Prostate gland (tissue), 2 donors: Measurements from ENCODE around the gene SYT2.
"Not testable (repeated sequence)": the region's sequence is repeated elsewhere in the genome, so short reads cannot be mapped to it uniquely, and the experiment has no call there.

ENCODE experiments used
- CTCF ChIP-seq, 4 experiments: fragments of 200-600 bp in 2 of 4; fragments of 450-650 bp in 2 of 4; sonication (generic) in 2 of 4; IDR thresholded peaks; 1 replicate in 3 of 4; 2 replicates in 1 of 4; pipeline ENCODE4 v1.5.1; 2016 to 2019; ENCODE audit warnings: antibody characterized with exemption in 4 of 4, mild to moderate bottlenecking in 2 of 4, moderate library complexity in 2 of 4
- POLR2A ChIP-seq: fragments of 450-650 bp; IDR thresholded peaks from one replicate; pipeline ENCODE4 v1.6.1; 2016; ENCODE audit warnings: antibody characterized with exemption, mild to moderate bottlenecking

GRCh38 chr1:202744770-202745169, 34.5 kb upstream of the SYT2 start:
- TF ChIP-seq POLR2A; CTCF (IDR thresholded peaks at IDR 0.05): not testable (repeated sequence)
